ENCODE data around the gene PPARG. TPM values are rescaled to one million over a fixed set of nuclear protein-coding genes. Genes with fewer than 3 reads are reported as not detected.

Gene PPARG
- total RNA-seq, 1 experiment from 2014 or later, result 0.79 TPM

DNA sequence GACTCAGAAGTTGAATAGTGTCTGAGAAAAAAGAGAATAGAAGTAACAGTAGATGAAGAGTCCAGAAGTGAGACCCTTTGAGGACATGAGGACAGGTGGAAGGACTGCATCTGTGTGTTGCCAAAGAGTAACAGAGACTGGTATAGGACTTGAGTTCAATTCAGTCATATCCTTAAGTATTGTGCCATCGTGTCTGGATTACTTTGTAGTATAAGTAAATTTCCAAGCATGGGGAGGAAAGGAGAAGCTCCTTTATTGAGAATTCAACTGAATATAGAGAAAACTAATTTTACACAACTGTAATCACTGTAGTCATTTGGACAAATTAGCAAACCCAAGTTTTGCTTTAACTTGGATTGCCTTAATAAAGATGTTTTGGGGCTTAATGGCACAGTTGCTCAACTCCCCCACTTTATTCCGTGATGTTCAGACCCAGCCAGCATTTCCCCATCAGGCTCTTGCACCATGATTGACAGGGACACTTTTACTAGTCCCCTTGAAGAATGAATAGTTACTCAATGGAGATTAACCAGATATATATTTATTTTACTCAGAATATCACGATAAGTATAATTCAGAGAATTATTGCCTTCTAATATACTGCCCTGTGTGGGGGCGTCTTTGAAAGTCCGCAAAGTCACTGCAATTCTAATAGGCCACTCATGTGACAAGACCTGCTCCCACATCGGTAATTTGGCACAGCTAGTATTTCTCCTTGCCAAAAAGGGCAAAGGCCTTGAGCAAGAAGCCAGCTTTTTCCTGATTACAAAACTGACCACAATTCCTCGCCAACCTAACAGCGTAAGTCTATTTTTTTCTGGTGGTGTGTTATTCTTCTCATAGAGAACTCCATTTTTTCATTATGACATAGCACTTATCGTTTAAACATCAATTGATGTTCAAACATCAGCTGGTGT lies 61.3 kb downstream of the PPARG start (continued):
- TF ChIP-seq GRHL2 (CRISPR knock-in tag; IDR thresholded peaks at IDR 0.05; ENCODE audit: insufficient replicate concordance, severe bottlenecking) (no peak), ZNF671 (CRISPR knock-in tag; IDR thresholded peaks at IDR 0.05) (no peak)

DNA sequence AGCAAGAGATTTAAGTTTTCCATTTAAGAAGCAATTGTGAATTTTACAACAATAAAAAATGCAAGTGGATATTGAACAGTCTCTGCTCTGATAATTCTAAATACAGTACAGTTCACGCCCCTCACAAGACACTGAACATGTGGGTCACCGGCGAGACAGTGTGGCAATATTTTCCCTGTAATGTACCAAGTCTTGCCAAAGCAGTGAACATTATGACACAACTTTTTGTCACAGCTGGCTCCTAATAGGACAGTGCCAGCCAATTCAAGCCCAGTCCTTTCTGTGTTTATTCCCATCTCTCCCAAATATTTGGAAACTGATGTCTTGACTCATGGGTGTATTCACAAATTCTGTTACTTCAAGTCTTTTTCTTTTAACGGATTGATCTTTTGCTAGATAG lies 62.3 kb downstream of the PPARG start:
- no peaks in the 10 kb centered on the region for H3K36me3 Mint-ChIP-seq
- ChIA-PET CTCF (no interaction called here), POLR2A (no interaction called here)
- no peak overlapping the region for H3K27ac Mint-ChIP-seq
- TF ChIP-seq OVOL2 (CRISPR knock-in tag; IDR thresholded peaks at IDR 0.05; ENCODE audit: borderline replicate concordance) (no peak), E2F4 (CRISPR knock-in tag; IDR thresholded peaks at IDR 0.05; ENCODE audit: borderline replicate concordance, low read depth) (no peak), GRHL2 (CRISPR knock-in tag; IDR thresholded peaks at IDR 0.05; ENCODE audit: insufficient replicate concordance, severe bottlenecking) (no peak), ELF4 (CRISPR knock-in tag; IDR thresholded peaks at IDR 0.05; ENCODE audit: low read depth) (no peak), ZNF219 (CRISPR knock-in tag; IDR thresholded peaks at IDR 0.05; ENCODE audit: borderline replicate concordance) (no peak), STAT6 (CRISPR knock-in tag; conservative IDR thresholded peaks at IDR 0.05; ENCODE audit: low read depth) (no peak), SMAD4 (CRISPR knock-in tag; IDR thresholded peaks at IDR 0.05) (no peak), ZNF232 (CRISPR knock-in tag; IDR thresholded peaks at IDR 0.05) (no peak), SMAD3 (CRISPR knock-in tag; IDR thresholded peaks at IDR 0.05; ENCODE audit: borderline replicate concordance) (no peak), CREB1 (CRISPR knock-in tag; IDR thresholded peaks at IDR 0.05) (no peak), IRF2 (CRISPR knock-in tag; IDR thresholded peaks at IDR 0.05; ENCODE audit: borderline replicate concordance, low read depth) (no peak), ARID4B (CRISPR knock-in tag; IDR thresholded peaks at IDR 0.05; ENCODE audit: borderline replicate concordance) (no peak), CREM (CRISPR knock-in tag; IDR thresholded peaks at IDR 0.05) (no peak), ERG (CRISPR knock-in tag; IDR thresholded peaks at IDR 0.05) (no peak), ZNF671 (CRISPR knock-in tag; IDR thresholded peaks at IDR 0.05) (no peak), ZNF138 (CRISPR knock-in tag; conservative IDR thresholded peaks at IDR 0.05) (no peak), TEAD1 (CRISPR knock-in tag; IDR thresholded peaks at IDR 0.05) (no peak)
- TF ChIP-seq, protein P1, sequence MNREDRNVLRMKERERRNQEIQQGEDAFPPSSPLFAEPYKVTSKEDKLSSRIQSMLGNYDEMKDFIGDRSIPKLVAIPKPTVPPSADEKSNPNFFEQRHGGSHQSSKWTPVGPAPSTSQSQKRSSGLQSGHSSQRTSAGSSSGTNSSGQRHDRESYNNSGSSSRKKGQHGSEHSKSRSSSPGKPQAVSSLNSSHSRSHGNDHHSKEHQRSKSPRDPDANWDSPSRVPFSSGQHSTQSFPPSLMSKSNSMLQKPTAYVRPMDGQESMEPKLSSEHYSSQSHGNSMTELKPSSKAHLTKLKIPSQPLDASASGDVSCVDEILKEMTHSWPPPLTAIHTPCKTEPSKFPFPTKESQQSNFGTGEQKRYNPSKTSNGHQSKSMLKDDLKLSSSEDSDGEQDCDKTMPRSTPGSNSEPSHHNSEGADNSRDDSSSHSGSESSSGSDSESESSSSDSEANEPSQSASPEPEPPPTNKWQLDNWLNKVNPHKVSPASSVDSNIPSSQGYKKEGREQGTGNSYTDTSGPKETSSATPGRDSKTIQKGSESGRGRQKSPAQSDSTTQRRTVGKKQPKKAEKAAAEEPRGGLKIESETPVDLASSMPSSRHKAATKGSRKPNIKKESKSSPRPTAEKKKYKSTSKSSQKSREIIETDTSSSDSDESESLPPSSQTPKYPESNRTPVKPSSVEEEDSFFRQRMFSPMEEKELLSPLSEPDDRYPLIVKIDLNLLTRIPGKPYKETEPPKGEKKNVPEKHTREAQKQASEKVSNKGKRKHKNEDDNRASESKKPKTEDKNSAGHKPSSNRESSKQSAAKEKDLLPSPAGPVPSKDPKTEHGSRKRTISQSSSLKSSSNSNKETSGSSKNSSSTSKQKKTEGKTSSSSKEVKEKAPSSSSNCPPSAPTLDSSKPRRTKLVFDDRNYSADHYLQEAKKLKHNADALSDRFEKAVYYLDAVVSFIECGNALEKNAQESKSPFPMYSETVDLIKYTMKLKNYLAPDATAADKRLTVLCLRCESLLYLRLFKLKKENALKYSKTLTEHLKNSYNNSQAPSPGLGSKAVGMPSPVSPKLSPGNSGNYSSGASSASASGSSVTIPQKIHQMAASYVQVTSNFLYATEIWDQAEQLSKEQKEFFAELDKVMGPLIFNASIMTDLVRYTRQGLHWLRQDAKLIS (CRISPR knock-in tag; IDR thresholded peaks at IDR 0.05; ENCODE audit: borderline replicate concordance), result no peak
- no peak for ATAC-seq
- no peak overlapping the region for H3K4me3 Mint-ChIP-seq
- peaks cover 6% of the 10 kb centered on the region for H3K4me1 Mint-ChIP-seq
- DNase-seq (ENCODE audit: low spot score), result no peak
- no peaks in the 10 kb centered on the region for H3K9me3 Mint-ChIP-seq
- no peaks in the 10 kb centered on the region for H3K27me3 Mint-ChIP-seq (ENCODE audit: low read depth)
